SK-N-MC (cell line): ENCODE measurements around the gene GDA.
"Not testable (repeated sequence)": the region's sequence is repeated elsewhere in the genome, so short reads cannot be mapped to it uniquely, and the experiment has no call there.

Source experiments
- DNase-seq: peaks from one replicate; pipeline ENCODE4 v3.0.0-alpha.2; 2011; ENCODE audit warnings: low read depth, low spot score
- H3K27ac ChIP-seq: fragments of 200-600 bp; sonication (generic); 2 replicates; pipeline ENCODE4 v1.5.1; 2016; ENCODE audit warnings: mixed run types
- H3K36me3 ChIP-seq: fragments of 200-600 bp; sonication (generic); 2 replicates; pipeline ENCODE4 v1.6.1; 2017; ENCODE audit warnings: antibody characterized with exemption, low read length, mixed read lengths; ENCODE audit not compliant: insufficient read depth
- H3K4me3 ChIP-seq: fragments of 200-600 bp; sonication (generic); 2 replicates; pipeline ENCODE4 v1.5.1; 2016
- H3K9ac ChIP-seq: fragments of 200-600 bp; sonication (generic); 2 replicates; pipeline ENCODE4 v1.8.0; 2017; ENCODE audit warnings: mixed run types, mixed read lengths; ENCODE audit not compliant: insufficient read length
- H3K9me3 ChIP-seq: fragments of 200-600 bp; sonication (generic); 2 replicates; pipeline ENCODE4 v1.6.1; 2017; ENCODE audit warnings: low read depth, mild to moderate bottlenecking, antibody characterized with exemption, low read length, moderate library complexity, mixed read lengths
- EZH2 ChIP-seq: fragments of 200-600 bp; sonication (generic); IDR thresholded peaks from one replicate; pipeline ENCODE4 v1.6.1; 2017; ENCODE audit warnings: antibody characterized with exemption
- FOXP2 ChIP-seq: optimal IDR thresholded peaks from 2 replicates; pipeline ENCODE3; 2011; ENCODE audit warnings: mild to moderate bottlenecking, moderate library complexity; ENCODE audit not compliant: insufficient read depth; ENCODE audit errors: extremely low read length, control extremely low read depth
- POLR2AphosphoS5 ChIP-seq: IDR thresholded peaks from 2 replicates; pipeline ENCODE4 v1.6.1; 2012; ENCODE audit warnings: mild to moderate bottlenecking, low read depth, low read length, borderline replicate concordance

Gene GDA

DNA sequence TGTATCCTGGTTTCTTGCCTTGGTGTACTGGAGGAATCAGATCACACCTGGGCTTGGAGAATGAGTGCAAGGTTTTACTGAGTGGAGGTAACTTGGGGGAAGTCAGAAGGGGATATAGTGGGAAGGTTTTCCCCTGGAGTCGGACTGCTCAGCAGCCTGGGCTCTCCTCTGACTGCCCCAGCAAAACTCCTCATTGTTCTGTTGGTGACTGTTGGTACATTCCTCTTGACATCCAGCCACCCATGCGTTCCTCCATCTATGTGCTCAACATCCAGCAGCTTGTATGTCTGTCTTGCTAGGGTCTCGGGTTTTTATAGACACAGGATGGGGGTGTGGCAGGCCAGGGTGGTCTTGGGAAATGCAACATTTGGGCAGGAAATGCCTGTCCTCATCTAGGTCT lies 119.7 kb downstream of the GDA start:
- no peaks in the 10 kb centered on the region for H3K9me3 ChIP-seq
- TF ChIP-seq POLR2AphosphoS5 (no peak), FOXP2 (no peak), EZH2 (no peak)
- DNase-seq, result no peak
- no peak overlapping the region for H3K27ac ChIP-seq
- no peaks in the 10 kb centered on the region for H3K36me3 ChIP-seq
- no peak overlapping the region for H3K9ac ChIP-seq
- no peak overlapping the region for H3K4me3 ChIP-seq

DNA sequence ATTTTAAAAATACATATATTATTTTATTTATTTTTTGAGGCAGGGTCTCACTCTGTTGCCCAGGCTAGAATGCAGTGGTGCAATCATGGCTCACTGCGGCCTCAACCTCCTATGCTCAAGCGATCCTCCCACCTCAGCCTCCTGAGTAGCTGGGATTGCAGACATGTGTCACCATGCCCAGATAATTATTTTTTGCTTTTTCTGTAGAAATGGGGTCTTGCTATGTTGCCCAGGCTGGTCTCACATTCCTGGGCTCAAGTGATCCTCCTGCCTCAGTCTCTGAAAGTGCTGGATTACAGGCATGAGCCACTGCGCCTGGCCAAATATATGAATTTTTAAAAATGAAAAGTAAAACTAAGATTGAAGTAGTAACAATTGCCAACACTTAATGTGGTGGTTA lies 121.1 kb downstream of the GDA start:
- H3K27ac ChIP-seq, H3K4me3 ChIP-seq, H3K9ac ChIP-seq, H3K36me3 ChIP-seq, DNase-seq, H3K9me3 ChIP-seq: not testable (repeated sequence)

DNA sequence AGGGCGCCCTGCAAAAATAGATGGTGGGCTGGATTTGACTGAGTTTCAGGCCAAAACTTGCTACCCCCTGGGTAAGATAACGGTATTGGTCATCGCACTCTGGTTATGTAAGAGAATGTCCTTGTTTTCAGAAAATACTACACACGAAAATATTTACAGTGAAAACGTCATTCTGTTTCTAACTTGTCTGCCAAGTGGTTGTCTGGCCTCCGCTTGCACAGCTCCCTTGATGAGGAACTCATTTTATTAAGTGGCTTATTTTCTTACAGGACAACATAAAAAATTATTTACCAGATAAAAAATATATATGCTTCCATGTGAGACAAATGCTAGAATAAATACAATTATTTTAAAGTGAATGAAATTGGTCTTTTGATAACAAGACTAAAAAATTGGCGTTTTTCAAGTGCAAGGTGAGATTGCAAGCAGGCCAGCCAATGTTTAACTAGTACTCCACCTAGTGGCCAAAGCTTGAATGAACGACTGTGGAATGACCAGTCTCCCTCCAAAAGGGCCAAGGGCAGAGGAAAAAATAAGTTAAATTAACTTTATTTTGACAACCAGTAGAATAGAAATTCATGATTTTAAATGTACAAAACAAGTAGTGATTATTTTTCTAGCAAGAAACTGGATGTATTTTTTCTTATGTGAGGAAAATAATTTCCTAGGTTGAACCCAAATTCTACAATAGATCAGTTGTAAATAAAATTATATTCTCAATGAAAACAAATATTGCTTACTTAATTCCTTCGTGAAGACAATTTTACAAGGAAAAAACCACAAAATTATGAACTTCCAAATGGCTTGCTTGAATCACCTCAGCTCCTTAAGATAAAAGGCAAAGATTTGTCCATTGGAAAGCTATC lies 122.6 kb downstream of the GDA start:
- H3K36me3 ChIP-seq, result no peaks in the 10 kb centered on the region
- no peak overlapping the region for H3K9ac ChIP-seq
- peak; percentile 20 for DNase-seq
- H3K27ac ChIP-seq, result no peak overlapping the region
- H3K9me3 ChIP-seq, result no peaks in the 10 kb centered on the region
- no peak for TF ChIP-seq EZH2
- TF ChIP-seq POLR2AphosphoS5, result no peak
- TF ChIP-seq FOXP2, result no peak
- no peak overlapping the region for H3K4me3 ChIP-seq

DNA sequence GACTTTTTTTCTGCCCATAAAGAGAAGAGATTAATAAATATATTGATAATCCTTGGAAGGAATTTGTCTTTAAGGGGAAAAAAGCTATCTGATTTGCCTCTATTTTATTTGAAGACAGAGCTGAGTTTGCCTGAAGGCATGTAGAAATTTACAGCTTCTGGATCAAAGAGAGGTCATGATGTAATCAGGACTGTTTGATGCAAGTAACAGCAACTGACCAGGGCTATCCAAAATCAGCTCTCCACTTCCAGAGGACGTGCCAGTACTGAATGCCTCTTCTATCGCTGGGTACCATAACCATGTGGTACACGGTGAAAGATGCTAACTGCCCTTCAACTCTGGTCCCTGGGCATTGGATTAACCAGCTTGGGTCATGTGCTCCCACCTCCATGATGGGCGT lies 125.2 kb downstream of the GDA start:
- Histone ChIP-seq H3K36me3 (no peaks in the 10 kb centered on the region), H3K27ac (no peak overlapping the region), H3K9me3 (no peaks in the 10 kb centered on the region), H3K9ac (no peak overlapping the region), H3K4me3 (no peak overlapping the region)
- DNase-seq, result no peak
- TF ChIP-seq EZH2, result no peak
- no peak for TF ChIP-seq FOXP2
- no peak for TF ChIP-seq POLR2AphosphoS5

DNA sequence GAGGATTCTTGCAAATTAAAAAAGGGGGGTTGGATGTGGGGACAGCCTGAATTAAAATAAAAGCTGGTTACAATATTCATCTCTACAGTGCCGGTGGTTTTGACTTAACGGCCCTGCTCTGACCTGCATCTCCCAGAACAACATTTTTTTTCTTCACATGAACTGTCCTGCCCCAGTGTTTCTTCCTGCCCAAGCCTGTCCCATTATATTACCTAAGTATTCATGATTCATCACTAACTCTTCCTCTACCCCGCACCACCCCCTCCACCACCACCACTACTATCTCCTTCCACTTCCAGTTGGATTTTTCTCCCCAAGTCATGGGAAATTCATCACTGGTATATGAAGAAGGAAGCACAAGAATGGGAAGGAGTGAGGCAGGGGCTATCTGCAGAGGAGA lies 125.7 kb downstream of the GDA start:
- no peak overlapping the region for H3K27ac ChIP-seq
- no peak overlapping the region for H3K4me3 ChIP-seq
- no peak for TF ChIP-seq FOXP2
- no peak for TF ChIP-seq EZH2
- TF ChIP-seq POLR2AphosphoS5, result no peak
- no peaks in the 10 kb centered on the region for H3K9me3 ChIP-seq
- H3K9ac ChIP-seq, result no peak overlapping the region
- H3K36me3 ChIP-seq, result no peaks in the 10 kb centered on the region
- no peak for DNase-seq

DNA sequence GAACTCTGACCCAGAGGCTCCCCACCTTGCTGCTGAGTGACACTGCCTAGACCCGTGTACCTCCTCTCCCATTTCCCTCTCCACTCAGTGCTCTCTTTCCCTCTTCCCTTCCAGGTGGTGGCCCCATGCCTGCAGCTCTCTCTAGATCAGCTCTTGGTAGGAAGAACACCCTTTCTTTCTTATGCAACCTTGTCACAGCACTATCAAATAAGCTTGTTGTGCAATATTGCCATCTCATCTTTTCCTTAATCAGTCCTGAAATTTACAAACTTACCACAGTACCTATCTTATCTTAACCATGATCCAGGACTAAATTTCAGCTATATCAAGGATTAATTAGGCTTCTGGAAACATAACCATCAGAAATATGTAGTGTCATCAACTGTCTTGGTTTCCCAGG lies 127.2 kb downstream of the GDA start:
- no peak for DNase-seq
- Histone ChIP-seq H3K4me3 (no peak overlapping the region), H3K9me3 (no peaks in the 10 kb centered on the region), H3K9ac (no peak overlapping the region), H3K36me3 (no peaks in the 10 kb centered on the region), H3K27ac (no peak overlapping the region)
- TF ChIP-seq FOXP2, result no peak
- TF ChIP-seq POLR2AphosphoS5, result no peak
- no peak for TF ChIP-seq EZH2

DNA sequence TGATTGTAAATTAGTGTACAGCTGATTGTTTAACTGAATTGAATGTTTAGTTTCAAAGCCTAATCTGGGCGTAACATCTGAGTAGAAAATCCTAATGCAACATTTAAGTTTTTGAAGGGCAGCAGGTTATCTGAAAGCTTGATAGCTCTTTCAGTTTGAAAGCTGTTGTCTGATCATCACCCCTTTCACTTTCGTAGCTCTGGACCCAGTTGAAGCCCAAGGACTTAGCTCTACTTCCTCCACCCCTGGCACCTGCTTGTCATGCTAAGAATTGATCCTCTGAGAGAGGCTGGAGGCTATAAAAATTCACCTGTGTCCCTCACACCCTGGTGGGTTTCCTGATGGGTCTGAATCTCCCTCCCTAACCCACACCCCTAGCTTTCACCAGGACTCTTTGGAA lies 129.7 kb downstream of the GDA start:
- TF ChIP-seq FOXP2 (no peak), POLR2AphosphoS5 (no peak), EZH2 (no peak)
- Histone ChIP-seq H3K9me3 (no peaks in the 10 kb centered on the region), H3K27ac (no peak overlapping the region), H3K4me3 (no peak overlapping the region), H3K36me3 (no peaks in the 10 kb centered on the region), H3K9ac (no peak overlapping the region)
- no peak for DNase-seq

DNA sequence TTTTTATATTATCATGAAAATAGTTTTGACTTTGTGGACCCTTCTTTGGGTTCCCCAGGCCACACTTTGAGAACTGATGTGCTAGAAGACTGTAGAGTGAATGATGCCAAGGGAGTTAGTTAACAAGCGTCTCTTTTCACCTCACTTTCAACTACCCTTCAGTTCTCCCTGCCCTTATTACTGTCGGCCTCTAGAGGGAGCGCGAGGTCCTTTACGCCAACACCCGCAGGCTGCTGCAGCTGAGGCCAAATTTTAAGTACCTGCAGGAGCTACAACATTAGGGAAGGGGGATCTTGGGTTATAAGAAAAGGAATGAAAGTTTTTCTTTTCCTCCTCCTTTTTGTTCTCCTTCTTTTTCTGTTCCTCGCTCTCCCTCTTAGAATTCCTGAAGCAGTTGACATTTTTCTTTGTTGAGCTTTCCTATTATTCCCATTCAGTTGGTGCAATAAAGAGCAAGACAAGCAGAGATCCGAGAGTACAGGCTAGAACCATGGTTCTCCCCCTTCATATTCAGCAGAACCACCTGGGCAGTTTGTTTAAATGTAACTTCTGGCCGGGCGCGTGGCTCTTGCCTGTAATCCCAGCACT lies 131.8 kb downstream of the GDA start:
- DNase-seq, result peak; percentile 44
- TF ChIP-seq POLR2AphosphoS5 (no peak), FOXP2 (peak; percentile 29)
- H3K4me3 ChIP-seq, result no peak overlapping the region
- H3K9ac ChIP-seq, result no peak overlapping the region
- no peaks in the 10 kb centered on the region for H3K36me3 ChIP-seq
- no peaks in the 10 kb centered on the region for H3K9me3 ChIP-seq
- H3K27ac ChIP-seq, result no peak overlapping the region

DNA sequence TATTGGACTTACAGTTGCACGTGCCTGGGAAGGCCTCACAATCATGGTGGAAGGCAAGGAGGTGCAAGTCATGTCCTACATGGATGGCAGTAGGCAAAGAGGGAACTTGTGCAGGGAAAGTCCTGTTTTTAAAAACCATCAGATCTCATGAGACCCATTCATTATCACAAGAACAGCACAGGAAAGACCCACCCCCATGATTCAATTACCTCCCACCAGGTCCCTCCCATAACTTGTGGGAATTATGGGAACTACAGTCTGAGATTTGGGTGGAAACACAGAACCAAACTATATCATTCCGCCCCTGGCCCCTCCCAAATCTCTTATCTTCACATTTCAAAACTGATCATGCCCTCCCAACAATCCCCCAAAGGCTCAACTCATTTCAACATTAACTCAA lies 140.2 kb downstream of the GDA start:
- no peak for DNase-seq
- Histone ChIP-seq H3K27ac (no peak overlapping the region), H3K36me3 (no peaks in the 10 kb centered on the region), H3K4me3 (no peak overlapping the region), H3K9me3 (no peaks in the 10 kb centered on the region), H3K9ac (no peak overlapping the region)
- TF ChIP-seq EZH2 (no peak), POLR2AphosphoS5 (no peak), FOXP2 (no peak)
